HG03139 (cell line): ENCODE measurements around the gene CIDEB.
"Not testable (repeated sequence)": the region's sequence is repeated elsewhere in the genome, so short reads cannot be mapped to it uniquely, and the experiment has no call there.

ENCODE experiments used
- ATAC-seq: cut with Tn5 transposase; IDR thresholded peaks from one replicate; pipeline ENCODE4 v1.9.1; 2021; ENCODE audit not compliant: unreplicated experiment

The CIDEB gene

DNA sequence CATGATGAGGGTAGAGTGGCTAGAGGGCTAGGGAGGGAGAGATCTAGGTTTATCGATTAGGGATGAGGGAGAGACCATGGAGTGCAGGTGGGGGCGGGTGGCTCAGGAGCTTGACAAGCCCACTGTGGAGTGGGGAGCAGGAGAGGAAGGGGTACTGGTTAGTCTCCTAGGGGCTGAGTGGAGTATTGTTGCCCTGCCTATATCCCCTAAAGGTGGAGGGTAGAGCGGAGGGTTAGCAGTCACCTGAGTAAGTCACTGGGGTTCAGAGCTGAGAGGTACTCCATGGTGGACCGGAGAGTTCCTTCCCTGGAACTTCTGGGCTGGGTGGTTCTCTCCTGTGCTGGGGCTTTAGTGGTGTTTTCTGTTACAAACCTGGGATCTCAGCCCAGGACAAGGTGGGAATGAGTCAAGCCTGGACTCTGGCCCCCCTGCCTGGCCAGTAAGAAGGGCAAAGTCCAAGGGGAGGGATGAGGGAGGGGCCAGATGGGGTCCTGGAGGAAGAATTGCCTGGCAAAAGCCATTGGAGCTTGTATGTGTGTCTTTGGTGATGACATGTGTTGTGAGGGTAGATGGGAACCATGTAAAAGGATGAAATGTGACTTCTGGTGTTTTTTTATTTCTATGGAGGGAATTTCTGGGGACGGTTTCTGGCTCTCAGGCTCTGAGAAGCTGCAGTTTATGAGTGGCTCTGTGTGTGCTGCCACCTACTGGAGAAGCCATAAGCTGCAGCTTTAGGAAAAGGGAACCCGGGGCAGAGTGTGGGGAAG is at the start of gene CIDEB:
Gene CIDEB (minus strand): TSS at position 403 of the 767 bp plus-strand sequence. CDS start 119 bp downstream, at position 284.
- no peak for ATAC-seq

- no peak for ATAC-seq
These were observed 48.4 kb upstream of the CIDEB start for GRCh38 chr14:24356208-24356607.

DNA sequence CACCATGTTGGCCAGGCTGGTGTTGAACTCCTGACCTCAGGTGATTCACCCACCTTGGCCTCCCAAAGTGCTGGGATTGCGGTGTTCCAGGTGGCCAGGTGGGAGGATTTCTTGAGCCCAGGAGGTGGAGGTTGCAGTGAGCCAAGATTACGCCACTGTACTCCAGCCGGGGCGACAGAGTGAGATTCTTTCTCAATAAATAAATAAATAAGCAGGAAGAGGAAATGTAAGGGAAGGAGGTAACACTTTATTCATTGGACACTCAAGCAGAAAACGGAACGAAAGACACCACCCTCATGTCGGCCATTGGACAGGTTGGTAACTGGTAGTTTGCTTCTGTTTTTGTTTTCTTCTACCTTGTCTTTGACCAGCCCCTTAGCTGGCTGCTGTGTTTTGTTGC is 47.2 kb upstream of the CIDEB start:
- ATAC-seq = no peak

- ATAC-seq = not testable (repeated sequence)
These were observed 46.7 kb upstream of the CIDEB start for GRCh38 chr14:24354482-24354825.

- ATAC-seq = no peak
These were observed 46.0 kb upstream of the CIDEB start for GRCh38 chr14:24353559-24354481.

DNA sequence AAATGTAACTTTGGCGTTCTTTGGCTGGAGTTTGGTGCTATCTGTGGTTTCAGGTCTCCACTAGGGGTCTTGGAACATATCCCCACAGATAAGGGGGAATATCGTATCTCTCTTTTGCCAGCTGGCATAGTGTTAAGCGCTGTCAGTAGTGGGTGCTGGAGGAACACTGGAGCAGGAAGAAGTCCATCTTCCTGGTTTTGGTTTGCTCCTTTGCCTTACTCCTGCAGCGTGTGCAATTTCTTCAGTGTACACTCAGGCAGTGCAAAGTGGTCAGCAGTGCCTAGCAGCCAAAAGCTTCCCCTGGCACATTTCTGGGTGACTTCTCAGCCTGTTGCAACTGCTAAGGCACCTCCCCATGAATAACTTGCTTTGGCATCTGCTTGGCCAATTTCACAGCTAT is 43.7 kb upstream of the CIDEB start:
- no peak for ATAC-seq

- ATAC-seq = no peak
These were observed 42.0 kb upstream of the CIDEB start for GRCh38 chr14:24349742-24350141.

DNA sequence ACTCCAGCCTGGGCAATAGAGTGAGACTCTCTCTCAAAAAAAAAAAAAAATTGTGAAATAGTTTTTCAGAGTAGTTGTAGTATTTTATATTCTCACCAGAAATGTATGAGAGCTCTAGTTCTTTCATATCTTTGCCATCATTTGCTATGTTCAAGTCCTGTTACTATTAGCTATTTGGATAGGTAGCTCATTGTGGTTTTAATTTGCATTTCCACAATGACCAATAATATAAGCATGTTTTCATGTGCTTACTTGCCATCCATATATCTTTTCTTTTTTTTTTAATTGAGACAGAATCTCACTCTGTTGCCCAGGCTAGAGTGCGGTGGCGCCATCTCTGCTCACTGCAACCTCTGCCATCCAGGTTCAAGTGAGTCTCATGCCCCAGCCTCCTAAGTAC is 40.4 kb upstream of the CIDEB start:
- no peak for ATAC-seq

DNA sequence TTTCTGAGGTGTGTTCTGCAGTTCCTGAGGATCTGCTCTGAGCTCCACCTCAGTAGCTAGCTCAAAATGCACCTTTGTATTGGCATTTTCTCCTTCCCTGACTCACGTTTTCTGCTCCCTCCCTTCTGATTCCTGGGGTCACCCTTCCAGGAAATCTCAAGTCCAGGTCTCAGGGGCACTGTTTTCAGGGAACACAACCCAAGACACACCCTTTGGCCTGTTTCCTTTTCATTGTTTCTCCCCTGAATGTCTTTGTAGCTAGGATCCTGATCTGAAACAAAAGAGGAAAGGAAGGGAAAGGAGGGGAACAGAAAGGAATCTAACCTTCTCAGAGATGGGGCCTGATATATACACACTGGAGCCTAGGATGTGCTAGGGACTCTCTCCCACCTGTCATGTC is 39.4 kb upstream of the CIDEB start:
- no peak for ATAC-seq

- no peak for ATAC-seq
These were observed 36.3 kb upstream of the CIDEB start for GRCh38 chr14:24343795-24344660.

- ATAC-seq = no peak
These were observed 35.1 kb upstream of the CIDEB start for GRCh38 chr14:24342889-24343288.

- no peak for ATAC-seq
These were observed 32.8 kb upstream of the CIDEB start for GRCh38 chr14:24340606-24341005.

DNA sequence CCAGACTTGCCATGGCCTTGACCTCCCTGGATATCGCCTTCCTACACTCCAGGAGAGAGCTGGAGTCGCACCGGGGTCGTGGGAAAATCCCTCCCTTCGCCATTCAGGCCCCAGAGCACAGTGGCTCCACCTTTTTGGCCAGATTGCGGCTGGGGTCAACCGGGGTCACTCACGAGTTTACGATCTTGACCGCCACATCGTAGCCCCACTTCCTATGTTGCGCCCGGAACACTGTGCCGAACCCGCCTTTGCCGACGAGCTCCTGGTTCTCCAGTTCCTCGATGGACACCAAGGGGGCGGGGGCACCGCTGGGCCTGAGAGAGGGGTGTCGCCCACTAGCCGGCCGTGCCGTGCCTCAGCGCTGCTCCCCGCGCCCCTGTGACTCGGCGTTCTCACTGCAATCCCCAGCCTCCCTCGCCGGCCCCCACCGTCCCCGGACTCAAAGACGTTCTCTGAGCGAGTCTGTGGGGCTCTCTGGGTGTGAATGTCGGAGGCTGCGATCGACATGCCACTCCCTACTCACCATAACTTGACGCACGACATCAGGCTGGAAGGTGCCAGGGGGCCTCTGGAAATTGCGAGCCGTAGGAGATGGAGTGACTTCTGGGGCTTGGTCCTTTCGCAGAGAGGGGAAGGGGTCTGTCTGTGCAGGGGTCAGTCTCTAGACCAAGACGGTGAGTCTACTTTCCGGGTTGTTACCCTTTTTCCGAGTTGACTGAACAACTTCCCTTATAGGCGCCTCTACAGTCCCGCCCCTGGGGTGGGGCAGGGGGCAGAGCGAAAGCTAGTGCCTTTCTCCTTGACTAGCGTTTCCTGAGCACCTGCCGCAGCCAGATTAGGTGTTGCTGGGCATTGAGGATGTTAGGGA is 31.7 kb upstream of the CIDEB start, which contains the start of gene RIPK3:
Gene RIPK3 (minus strand): TSS at position 708 of the 868 bp plus-strand sequence. CDS start 165 bp downstream, at position 543.
- peak; percentile 84 for ATAC-seq

- no peak for ATAC-seq
These were observed 31.1 kb upstream of the CIDEB start for GRCh38 chr14:24338843-24339242.

DNA sequence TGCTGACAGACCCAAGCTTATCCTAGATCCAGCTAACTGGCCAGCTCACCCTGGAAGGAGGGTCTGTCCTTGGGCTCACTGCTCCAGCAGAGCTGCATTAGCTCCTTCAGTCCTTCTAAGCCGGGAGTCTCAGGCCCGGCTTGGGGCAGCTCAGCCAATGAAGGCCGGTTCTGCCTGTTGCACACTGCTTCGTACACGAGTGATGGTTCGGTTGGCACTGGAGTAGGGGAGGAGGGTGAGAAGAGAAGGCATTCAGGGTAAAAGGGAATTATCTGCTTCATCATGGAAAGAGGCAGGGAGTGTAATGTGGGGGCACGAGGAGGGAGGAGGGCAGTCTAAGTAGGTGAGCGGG is 30.0 kb upstream of the CIDEB start:
- ATAC-seq = no peak

DNA sequence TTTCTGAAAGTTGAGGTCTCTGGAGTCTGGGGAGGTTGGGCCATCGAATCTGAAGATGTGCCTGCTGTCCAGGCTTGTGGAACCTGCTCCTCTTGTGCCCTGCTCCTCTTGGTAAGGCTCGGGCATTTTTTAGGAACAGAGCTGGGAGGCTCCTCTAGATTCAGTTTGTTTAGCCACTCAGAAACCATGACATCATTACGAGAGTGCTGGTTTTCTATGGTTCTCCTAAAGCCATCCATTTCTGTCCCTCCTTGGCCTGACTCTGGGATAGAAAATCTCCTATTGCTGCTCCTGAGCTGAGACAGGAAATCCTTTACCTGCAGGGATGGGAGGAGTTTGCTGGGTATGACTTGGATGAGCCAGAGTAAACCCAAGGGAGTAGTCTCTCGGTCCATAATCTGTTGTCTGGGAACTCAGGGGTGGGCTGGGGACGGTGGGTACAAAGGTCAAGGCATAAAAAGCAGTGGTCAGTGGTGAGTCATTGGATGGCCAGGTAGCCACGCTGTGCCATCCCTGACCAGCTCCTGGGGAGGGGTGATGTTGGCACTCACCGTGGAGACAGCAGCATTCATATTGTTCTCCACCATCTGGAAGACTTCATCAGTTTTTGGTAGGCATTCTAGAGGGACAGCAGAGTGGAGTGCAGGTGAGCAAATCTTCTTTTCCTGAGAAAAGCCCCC is 29.5 kb upstream of the CIDEB start:
- ATAC-seq = no peak

DNA sequence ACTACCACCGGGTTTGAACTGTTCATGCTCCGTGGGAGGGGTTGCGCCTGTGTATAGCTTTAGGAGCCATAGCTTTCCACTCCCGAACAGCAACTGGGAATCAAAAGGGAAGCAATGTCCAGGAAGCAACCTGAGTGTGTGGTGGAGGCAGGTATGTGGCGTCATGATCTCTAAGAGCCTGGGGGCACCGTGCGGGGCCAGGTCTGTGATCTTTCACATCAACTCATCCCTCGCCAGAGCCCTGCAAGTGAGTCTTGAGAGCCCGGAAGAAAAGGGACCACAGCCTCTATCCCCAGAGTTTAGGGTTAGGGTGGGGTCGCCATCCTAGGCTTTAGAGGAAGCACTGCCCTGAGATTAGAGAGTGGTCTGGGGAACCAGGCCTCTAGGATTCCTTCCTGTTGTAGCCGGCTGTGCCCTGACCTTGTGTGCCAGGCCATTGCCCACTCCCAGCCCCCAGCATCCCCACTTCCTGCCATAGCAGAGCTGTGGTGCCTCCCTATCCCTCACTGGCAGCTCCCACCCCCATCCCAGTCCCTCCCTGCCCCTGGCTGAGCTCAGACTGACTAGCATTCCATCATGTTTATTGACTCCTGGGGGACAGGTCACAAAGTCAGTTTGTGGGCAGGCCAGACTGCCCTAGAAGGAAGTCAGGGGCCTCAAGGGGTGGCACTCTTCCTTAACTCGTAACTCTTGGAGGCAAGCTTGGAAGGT is 27.8 kb upstream of the CIDEB start:
- no peak for ATAC-seq

GRCh38 chr14:24334431-24335291 is 26.9 kb upstream of the CIDEB start, which contains the start of gene ADCY4:
Gene ADCY4, minus strand, starts transcription at chr14:24335071. Its CDS starts 419 bp downstream, at chr14:24334652.
- no peak for ATAC-seq
